GM18873 (cell line): ENCODE data around the gene ZNF385D.
A peak's percentile ranks its signal among the peaks of the same experiment; 100 is the strongest.

Experiments
- ATAC-seq: cut with Tn5 transposase; IDR thresholded peaks from one replicate; pipeline ENCODE4 v1.9.1; 2021; ENCODE audit warnings: mild to moderate bottlenecking, moderate library complexity, moderate number of reproducible peaks; ENCODE audit not compliant: unreplicated experiment, low FRiP score

ZNF385D gene

DNA sequence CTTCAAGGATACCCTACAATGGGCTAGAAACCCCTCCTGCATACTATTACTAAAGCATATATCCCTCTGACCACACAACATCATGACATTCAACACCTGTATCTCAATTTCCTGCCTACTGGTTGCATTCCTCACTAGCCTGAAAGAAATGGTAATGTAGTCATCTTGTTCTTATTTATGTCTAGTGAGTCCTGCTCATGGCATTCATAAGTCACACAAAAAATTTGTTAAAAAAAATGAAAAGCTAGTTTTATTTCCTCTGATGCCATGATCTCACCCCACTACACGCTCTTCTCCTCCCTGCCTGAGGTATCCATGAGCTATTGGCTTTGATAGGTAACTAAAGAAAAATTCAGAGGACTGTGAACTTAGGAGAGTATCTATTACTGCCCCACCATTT lies 284.5 kb downstream of the ZNF385D start:
- ATAC-seq, result no peak

GRCh38 chr3:21464746-21465145 lies 286.3 kb downstream of the ZNF385D start:
- ATAC-seq, result no peak

- ATAC-seq, result no peak
Measured at GRCh38 chr3:21463319-21463718, 287.7 kb downstream of the ZNF385D start.

- no peak for ATAC-seq
Measured at GRCh38 chr3:21462141-21462540, 288.9 kb downstream of the ZNF385D start.

DNA sequence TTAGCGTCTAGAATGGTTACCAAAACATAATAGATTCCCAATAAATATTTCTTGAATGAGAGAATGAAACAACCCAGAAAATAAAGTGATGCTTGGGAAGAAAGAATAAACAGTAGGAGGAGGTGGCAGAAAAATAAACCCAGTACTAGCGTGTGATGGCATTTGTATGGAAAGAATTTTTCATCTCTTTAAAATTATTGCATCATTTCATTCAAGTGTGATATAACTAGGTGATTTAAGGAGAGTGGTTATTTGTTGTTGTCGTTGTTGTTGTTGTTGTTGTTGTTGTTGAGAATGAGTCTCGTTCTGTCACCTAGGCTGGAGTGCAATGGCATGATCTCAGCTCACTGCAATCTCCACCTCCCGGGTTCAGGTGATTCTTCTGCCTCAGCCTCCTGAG lies 293.9 kb downstream of the ZNF385D start:
- ATAC-seq, result no peak

- no peak for ATAC-seq
Measured at GRCh38 chr3:21449738-21450137, 301.3 kb downstream of the ZNF385D start.

GRCh38 chr3:21447476-21448151 lies 303.4 kb downstream of the ZNF385D start:
- ATAC-seq, result no peak

DNA sequence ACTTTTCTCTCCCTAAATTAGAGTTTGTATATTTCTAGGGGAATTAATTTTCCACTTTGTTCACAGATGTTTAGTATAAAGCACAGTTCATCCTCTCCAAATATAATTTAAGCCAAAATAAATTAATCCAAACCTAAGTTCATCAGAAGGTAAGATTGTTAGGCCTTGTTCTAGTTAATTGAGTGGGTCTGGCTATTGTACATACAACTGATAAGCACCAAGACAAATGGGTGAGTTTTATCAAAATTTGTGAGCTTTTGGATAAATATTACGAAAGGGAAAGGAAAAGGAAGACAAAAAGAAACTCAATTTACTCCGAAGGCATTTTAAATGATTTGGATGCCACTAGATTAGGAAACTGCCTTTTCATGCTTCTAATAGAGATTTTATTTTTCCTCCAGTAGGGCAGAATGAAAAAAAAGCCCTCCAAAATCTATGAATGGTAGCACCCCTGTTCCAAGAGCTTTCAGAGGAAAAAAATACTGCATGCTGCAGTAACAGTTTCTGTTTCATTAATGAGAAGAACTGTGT lies 304.0 kb downstream of the ZNF385D start:
- no peak for ATAC-seq

DNA sequence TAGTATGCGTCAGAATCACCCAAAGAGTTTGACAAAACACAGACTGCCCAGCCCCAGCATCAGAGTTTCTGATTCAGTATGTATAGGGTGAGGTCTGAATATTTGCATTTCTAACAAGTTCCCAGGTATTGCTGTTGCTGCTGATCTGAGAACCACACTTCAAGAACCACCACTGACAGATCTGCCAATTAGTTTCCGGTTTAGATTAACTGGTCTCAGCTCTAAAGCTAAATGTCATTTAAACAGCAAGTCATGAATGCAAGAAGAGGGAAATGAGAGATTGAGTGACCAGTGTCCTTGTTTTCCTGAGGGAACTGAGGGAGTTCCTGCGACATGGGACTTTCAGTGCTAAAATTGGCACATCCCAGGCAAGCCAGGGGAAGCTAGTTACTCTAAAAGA lies 305.0 kb downstream of the ZNF385D start:
- ATAC-seq, result peak; percentile 85

DNA sequence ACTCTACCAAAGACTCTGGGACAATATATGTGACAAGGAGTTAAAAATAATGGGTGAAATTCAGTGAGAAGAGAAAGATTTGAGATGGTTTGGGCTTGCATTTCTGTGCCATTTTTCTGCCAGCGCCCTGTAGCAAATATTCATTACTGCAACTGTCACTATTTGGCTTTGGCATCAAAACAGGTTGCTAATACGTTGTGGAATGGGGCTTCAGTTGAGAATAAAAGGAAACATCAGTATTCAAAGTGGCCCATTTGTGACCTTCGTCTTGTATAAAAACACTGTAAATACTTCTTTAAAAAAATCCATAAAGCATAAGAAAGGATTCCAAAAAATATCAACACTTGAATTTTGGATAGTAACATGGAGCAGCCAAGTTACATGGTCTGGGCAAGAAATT lies 309.2 kb downstream of the ZNF385D start:
- no peak for ATAC-seq

GRCh38 chr3:21436835-21437234 lies 314.2 kb downstream of the ZNF385D start:
- no peak for ATAC-seq

- ATAC-seq, result no peak
Measured at GRCh38 chr3:21435871-21436270, 315.1 kb downstream of the ZNF385D start.

DNA sequence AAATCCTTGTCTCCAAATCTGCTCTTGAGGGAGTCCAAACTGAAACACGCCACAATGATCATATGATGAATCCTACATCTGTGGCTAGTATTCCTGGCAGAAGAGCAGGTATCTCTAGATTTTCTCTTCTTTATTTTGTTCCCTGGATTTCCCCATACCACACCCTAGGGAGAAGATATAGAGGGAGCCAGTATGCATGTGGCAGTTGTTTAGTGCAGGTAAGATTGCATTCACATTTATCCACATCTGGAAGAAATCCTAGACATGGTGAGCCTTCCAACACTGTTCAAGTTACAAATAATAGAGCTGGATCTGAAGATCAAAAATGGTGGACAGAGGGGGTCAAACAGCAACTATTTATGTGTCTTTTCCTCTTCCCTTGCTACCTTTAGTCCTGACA lies 316.7 kb downstream of the ZNF385D start:
- no peak for ATAC-seq

DNA sequence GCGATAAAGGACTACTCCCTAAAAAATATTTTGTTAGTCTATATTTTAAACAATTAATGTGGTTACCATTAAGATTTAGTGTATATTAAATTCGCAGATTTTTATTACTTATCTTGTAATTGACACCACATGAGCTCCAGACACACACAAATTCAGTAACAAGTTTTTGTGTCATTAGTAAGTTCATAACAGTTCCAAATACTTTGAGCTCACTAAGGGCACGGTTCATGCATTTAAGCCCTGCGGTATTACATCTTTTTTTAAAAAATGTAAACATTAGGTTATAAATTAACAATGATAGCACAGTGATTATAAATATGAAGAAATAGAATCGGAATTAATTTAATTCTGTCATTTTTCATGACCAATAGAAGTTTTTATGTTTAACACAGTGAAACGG lies 317.3 kb downstream of the ZNF385D start:
- ATAC-seq, result no peak

DNA sequence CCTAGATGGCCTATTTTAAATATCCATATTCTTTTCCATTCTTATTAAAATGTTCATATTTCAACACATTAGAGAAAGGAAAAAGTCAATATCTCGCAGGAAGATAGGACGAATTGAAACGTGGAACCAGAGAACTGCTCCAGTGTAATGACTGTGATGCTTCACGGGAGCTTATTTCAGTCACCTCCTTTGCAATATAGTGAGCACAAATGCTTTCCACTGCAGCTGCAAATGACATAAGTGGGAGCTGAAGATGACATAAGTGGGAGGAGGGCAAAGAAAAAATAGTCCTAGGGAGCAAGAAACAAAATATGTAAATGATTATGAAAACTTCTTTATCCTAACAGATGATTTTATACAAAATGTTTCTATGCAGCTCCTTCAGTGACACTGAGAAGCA lies 324.1 kb downstream of the ZNF385D start:
- ATAC-seq, result no peak

DNA sequence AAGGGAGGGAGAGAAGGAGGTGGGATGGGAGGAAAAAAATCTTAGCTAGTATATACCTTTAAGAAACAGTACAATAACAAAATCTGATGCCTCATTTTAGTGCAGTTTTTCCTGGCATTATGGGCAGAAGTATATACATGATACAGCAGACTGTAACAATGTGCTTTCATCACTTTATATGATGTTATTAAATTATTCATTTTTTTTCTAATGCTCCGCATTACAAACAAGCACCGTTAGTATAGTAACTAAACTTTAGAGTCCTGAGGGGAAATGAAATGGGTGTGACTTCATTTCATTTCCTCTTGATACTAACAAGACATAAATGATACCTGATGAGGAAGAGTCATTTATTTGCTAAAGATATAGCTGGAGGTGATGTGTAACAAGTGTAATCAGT lies 325.3 kb downstream of the ZNF385D start:
- ATAC-seq, result no peak

DNA sequence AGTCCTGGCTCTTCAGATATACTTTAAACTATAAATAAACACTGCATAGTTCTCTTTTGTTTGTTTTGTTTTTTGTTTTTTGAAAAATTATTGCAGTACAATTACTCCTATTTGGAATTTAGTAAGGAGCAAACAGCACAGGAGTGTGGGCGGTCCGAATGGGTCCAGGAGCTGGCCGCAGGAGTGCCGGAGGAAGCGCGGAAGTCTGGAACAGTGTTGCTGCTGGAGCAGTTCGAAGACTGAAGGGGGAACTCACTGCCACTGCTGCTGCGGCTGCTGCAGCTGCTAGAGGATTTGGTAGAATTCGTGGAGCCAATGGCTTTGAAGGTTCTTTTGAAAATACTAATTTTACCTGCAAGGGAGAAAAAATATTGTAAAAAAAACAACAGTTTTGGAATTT lies 329.9 kb downstream of the ZNF385D start:
- no peak for ATAC-seq

- ATAC-seq, result no peak
Measured at GRCh38 chr3:21417991-21418390, 333.0 kb downstream of the ZNF385D start.

DNA sequence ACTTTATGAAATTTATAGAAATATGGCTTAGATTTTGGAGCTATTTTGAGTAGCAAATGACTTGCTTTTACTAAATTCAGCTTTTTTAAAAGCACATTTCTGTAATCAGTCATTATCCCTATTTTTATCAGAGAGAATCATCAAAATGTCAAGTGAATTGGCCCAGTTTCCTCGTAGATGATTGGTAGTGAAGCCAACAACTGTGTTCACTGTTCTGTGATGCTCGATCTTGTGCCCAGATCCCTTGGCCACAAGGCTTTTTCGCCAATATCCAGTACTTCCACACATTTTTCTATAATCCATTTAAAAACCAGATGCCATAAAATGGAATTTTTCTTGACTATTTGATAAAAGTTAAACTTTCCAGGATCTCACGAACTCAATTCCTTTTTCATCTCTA lies 336.5 kb downstream of the ZNF385D start:
- ATAC-seq, result no peak

GRCh38 chr3:21411058-21411457 lies 340.0 kb downstream of the ZNF385D start:
- ATAC-seq, result no peak

GRCh38 chr3:21409401-21409800 lies 341.6 kb downstream of the ZNF385D start:
- no peak for ATAC-seq

DNA sequence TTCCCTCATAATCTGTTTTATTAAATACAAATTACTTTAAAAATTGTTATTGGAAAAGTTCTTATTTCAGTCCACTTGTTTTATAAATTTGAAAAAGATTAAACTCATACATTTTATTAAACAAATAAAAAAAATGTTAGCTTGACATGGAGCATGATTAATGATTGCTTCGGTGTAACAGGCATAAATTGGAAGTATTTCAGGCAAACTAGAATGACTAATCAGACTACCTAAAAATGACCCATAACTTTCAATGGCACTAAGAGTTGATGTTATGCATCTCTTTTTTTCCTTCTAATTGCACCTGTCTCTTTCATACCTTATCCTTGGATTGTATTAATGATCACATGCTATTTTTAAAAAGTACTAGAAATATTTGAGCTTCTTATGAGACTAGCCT lies 343.3 kb downstream of the ZNF385D start:
- ATAC-seq, result no peak
